Measurements from ENCODE around the gene LYRM2.
"Not testable (repeated sequence)": the region's sequence is repeated elsewhere in the genome, so short reads cannot be mapped to it uniquely, and the experiment has no call there.

LYRM2 gene

DNA sequence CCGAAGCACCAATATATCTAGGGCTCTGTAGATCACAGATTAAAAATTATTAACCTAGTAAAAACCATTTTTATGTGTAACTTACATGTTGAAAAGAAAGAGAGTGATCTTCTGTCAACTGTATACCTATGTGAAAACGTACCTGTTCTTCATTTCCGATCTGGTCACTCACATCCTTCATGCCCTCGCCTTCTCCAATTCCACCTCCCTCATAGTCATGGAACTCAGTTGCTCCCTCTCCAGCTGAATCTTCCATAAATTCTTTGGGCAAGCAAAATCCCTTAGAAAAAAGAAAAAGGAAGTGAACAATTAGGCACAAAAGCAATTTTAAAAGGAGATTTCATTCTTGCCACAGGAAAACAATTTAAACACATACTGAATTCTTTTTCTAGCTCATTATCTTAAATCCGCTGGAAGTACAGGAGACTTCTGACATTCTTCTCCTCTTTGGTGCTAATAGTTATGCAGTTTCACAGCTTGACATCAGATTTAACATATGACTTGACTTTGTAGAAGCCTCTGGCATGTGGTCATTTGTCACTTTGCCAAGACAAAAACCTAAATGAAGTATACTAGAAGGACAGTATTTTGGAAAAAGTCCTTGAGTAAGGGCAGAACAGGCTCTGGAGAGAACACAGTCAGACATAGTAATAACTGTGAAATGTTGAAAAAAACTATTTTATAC, 29.5 kb upstream of the LYRM2 start:
- TF ChIP-seq GATA1 (IDR thresholded peaks at IDR 0.05; ENCODE audit: low read depth, low read length) (no peak), POLR2A (IDR thresholded peaks at IDR 0.05; ENCODE audit: low read length) (no peak)
- DNase-seq: no peak

GRCh38 chr6:89662659-89663223, 24.2 kb upstream of the LYRM2 start:
- DNase-seq: peak in 1 of 2 experiments; percentile 4
- TF ChIP-seq POLR2A (IDR thresholded peaks at IDR 0.05; ENCODE audit: low read length): no peak
- TF ChIP-seq GATA1 (IDR thresholded peaks at IDR 0.05; ENCODE audit: low read depth, low read length): no peak

DNA sequence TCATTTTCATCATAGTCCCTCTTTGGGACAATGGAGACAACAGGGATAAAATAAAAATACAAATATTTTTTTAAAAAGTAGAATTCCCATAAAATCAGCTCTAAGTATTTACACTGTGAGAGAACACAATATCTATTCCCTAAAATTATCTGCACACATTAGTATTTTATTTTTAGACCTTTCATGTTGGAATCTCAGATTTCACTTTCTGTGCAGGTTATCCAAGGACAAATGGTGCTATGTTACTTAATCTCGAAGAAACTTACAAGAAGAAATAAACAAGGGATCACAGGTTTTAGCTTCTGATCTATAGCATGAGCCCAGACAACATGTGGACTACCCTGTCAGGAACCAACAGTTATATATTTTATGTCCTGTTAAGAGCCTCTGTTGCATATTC, 23.0 kb upstream of the LYRM2 start:
- DNase-seq: no peak
- TF ChIP-seq POLR2A (IDR thresholded peaks at IDR 0.05; ENCODE audit: low read length) (no peak), GATA1 (IDR thresholded peaks at IDR 0.05; ENCODE audit: low read depth, low read length) (no peak)

- TF ChIP-seq POLR2A (IDR thresholded peaks at IDR 0.05; ENCODE audit: low read length) (no peak), GATA1 (IDR thresholded peaks at IDR 0.05; ENCODE audit: low read depth, low read length) (no peak)
These were observed 22.4 kb upstream of the LYRM2 start for GRCh38 chr6:89660981-89661380.

DNA sequence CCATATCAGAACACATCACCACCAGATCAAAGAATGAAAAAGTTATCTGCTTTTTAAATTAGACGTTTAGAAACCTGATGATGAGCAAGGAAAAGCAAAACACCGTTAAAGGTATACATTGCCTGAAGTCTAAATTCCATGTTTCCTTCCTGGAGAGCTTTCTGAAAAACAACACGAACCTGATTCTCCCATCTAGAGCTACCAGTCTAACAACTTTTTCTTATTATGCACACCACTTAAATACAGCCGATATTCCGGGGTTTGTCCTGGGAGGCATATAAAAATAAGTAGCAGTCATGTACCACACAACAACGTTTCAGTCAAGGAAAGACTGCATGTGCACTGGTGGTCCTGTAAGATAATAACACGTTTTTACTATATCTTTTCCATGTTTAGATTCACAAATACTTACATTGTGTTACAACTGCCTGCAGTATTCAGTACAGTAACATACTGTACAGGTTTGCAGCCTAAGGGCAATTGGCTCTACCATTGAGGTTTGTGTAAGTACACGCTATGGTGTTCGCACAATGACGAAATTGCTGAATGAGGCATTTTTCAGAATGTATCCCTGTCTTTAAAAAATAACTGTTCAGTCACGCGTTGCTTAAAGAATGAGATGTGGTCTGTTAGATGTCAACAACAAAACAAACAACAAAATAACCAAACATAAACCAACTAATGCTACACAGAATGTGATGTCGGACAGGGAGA, 19.1 kb upstream of the LYRM2 start:
- DNase-seq: no peak
- TF ChIP-seq GATA1 (IDR thresholded peaks at IDR 0.05; ENCODE audit: low read depth, low read length): no peak
- TF ChIP-seq POLR2A (IDR thresholded peaks at IDR 0.05; ENCODE audit: low read length): no peak

More at GRCh38 chr6:89660981-89661380, 22.4 kb upstream of the LYRM2 start:
- no peak for DNase-seq

DNA sequence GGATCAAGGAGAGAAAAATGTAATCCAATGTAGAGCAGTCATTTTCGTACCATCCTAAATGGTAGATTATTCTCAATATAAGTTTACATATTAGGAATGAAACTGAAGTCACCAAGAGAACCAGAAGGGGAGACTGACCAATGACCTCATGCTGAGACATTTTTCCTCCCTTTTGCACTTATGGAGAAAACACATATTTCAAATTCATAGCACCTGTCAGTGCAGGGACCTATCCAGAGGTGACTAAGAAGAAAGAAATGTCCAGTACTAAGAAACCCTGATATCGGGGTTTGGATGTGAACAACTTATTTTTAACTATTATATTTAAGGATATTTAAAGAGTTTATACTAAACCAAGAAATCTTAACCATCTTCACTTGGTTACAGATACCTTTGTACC, 16.6 kb upstream of the LYRM2 start:
- DNase-seq: no peak
- no peak for TF ChIP-seq GATA1 (IDR thresholded peaks at IDR 0.05; ENCODE audit: low read depth, low read length)

GRCh38 chr6:89650579-89650978, 12.0 kb upstream of the LYRM2 start:
- no peak for DNase-seq
- TF ChIP-seq POLR2A (IDR thresholded peaks at IDR 0.05; ENCODE audit: low read length) (no peak), GATA1 (IDR thresholded peaks at IDR 0.05; ENCODE audit: low read depth, low read length) (no peak)

DNA sequence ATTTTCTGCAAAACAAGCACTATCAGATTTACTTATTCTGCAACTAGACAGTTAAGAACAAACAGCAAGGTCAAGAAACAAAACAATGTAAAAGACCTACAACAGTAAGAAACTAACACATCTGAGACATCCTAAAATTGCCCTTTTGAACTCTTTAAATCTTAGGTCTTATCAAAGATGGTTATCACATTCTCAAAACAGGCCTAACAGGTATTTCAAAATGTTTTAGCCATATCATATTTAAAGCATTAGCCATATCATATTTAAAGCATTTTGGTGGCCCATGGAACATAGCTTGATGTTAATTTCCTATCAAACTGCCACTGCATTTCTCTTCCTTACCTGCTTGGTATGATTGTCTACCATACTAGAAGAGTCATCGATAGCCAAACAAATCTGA, 11.1 kb upstream of the LYRM2 start:
- TF ChIP-seq POLR2A (IDR thresholded peaks at IDR 0.05; ENCODE audit: low read length): no peak
- no peak for TF ChIP-seq GATA1 (IDR thresholded peaks at IDR 0.05; ENCODE audit: low read depth, low read length)
- DNase-seq: no peak

GRCh38 chr6:89644864-89645263, 6.3 kb upstream of the LYRM2 start:
- no peak for DNase-seq
- TF ChIP-seq GATA1 (IDR thresholded peaks at IDR 0.05; ENCODE audit: low read depth, low read length) (no peak), POLR2A (IDR thresholded peaks at IDR 0.05; ENCODE audit: low read length) (no peak)

DNA sequence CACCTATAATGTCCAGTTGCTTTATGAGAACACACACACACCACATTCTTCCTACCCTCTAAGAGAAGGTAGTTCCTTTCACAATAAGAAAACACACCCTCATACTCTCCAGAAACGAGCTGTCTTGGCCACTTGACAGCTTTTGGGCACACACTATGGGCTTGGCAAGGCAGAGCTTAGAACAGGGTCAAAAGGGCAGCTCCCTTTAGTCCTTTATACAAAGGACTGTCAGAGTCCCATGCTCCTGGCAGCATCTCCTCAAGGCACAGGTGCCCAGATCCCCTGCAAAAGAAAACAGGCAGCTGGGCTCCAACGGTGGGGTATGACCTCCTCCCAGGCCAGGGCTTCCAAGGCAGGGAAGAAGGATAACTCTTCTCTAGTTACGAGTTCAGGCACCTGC, 4.9 kb upstream of the LYRM2 start:
- DNase-seq: no peak
- TF ChIP-seq GATA1 (IDR thresholded peaks at IDR 0.05; ENCODE audit: low read depth, low read length): no peak
- no peak for TF ChIP-seq POLR2A (IDR thresholded peaks at IDR 0.05; ENCODE audit: low read length)

DNA sequence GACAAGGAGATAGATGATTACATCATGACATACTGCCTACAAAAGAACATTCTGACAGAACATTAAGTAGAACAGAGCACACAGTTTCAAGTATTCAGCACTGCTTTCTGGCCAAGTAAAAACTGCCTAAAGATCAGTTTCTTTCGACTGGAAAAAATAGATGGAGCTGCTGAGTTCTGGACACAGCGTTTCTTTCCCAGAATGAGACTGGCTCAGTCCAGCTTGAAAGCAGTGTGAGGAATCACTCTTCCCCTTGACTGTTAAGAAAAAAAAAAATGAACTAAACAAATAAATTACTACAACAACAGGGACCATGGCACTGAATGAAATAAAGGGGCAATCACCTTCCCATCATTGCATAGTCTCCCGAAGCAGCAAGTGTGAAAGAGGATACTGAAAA, 4.4 kb upstream of the LYRM2 start:
- DNase-seq: no peak
- TF ChIP-seq GATA1 (IDR thresholded peaks at IDR 0.05; ENCODE audit: low read depth, low read length) (no peak), POLR2A (IDR thresholded peaks at IDR 0.05; ENCODE audit: low read length) (no peak)

GRCh38 chr6:89641581-89641980, 3.0 kb upstream of the LYRM2 start:
- DNase-seq: not testable (repeated sequence)

- no peak for DNase-seq
- TF ChIP-seq POLR2A (IDR thresholded peaks at IDR 0.05; ENCODE audit: low read length) (no peak), GATA1 (IDR thresholded peaks at IDR 0.05; ENCODE audit: low read depth, low read length) (no peak)
These were observed 2.3 kb upstream of the LYRM2 start for GRCh38 chr6:89640804-89641203.

DNA sequence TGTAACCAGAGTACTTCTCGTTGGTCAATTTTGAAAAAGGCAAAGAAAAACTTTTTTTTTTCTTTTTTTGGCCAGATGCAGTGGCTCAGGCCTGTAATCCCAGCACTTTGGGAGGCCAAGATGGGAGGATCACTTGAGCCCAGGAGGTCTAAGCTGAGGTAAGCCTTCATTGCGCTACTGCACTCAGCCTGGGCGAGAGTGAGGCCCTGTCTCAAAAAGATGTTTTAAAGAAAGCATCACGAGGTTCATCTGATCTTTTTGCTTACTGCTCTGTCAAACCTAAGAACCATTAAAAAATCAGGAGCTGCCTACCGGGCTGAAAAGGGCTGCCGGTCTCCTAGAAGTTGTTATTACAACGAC, 607 bp downstream of the LYRM2 start:
- DNase-seq: no peak
- TF ChIP-seq GATA1 (IDR thresholded peaks at IDR 0.05; ENCODE audit: low read depth, low read length): no peak
- TF ChIP-seq POLR2A (IDR thresholded peaks at IDR 0.05; ENCODE audit: low read length): no peak

- DNase-seq: not testable (repeated sequence)
These were observed 2.1 kb downstream of the LYRM2 start for GRCh38 chr6:89636412-89636811.

All from erythroblast (primary cell).